GM10266 (cell line): ENCODE data around the gene SLC13A3.

Experiments used
- DNase-seq: peaks from one replicate; pipeline ENCODE4 v3.0.0; 2012; ENCODE audit errors: extremely low spot score
- TF ChIP-seq, protein P1 (sequence below): IDR thresholded peaks from 2 replicates; pipeline ENCODE4 v1.5.1; 2012; ENCODE audit warnings: mild to moderate bottlenecking, low read depth; ENCODE audit not compliant: control insufficient read depth, insufficient read depth; ENCODE audit errors: missing control alignments

SLC13A3 gene

DNA sequence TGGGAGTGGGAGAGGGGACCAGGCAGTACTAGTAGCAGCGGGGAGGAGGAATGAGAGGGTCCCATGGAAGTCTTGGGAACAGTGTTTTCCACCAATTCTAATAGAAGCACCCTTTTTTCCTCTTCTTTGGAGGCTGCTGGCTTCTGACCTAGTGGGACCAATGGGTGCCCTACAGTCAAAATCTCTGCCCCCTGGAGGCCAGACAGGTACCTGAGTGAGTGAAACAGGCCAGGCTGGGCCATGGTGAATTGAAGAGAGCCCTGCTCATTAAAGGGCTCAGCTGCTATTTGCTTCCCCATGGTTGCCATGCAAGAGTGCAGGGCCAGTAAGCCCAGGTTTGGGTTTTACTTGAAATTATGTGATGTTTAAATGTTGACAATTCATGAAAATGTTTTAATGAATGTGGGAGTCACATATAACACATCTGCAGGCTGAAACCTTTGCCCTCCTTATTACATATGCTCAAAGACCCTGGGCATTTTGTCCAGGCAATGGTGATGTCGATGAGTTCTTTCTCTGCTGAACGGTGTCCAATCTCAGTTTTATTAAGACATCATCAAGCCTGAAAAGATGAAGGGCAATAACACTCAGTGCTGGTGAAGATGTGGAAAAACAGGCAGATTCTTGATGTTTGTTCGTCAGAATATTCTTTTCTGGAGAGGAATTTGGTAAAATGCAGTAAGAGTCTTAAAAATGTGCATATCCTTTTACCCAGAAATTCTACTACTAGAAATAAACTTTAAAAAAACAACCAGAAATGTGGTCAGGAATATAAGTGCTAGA, 58.5 kb downstream of the SLC13A3 start:
- TF ChIP-seq, protein P1, sequence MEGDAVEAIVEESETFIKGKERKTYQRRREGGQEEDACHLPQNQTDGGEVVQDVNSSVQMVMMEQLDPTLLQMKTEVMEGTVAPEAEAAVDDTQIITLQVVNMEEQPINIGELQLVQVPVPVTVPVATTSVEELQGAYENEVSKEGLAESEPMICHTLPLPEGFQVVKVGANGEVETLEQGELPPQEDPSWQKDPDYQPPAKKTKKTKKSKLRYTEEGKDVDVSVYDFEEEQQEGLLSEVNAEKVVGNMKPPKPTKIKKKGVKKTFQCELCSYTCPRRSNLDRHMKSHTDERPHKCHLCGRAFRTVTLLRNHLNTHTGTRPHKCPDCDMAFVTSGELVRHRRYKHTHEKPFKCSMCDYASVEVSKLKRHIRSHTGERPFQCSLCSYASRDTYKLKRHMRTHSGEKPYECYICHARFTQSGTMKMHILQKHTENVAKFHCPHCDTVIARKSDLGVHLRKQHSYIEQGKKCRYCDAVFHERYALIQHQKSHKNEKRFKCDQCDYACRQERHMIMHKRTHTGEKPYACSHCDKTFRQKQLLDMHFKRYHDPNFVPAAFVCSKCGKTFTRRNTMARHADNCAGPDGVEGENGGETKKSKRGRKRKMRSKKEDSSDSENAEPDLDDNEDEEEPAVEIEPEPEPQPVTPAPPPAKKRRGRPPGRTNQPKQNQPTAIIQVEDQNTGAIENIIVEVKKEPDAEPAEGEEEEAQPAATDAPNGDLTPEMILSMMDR = no peak
- peak; percentile 20 for DNase-seq

DNA sequence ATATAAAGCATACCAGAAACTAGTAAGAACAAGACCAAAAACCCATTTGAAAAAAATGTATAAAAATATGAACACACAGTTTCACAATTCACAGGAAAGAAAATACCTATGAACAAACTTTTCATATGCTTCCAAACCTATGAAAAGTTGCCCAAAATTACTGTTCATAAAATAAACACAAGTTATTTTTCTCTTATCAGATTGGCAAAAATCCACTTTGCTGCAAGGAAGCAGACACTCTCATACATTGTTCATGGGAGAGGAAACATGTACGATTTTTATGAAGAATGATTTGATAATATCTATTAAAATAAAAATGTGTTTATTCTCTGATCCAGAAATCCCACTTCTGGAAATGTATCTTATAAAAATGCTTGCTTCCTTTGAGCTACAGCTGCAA, 60.8 kb downstream of the SLC13A3 start:
- TF ChIP-seq, protein P1 = no peak
- no peak for DNase-seq

DNA sequence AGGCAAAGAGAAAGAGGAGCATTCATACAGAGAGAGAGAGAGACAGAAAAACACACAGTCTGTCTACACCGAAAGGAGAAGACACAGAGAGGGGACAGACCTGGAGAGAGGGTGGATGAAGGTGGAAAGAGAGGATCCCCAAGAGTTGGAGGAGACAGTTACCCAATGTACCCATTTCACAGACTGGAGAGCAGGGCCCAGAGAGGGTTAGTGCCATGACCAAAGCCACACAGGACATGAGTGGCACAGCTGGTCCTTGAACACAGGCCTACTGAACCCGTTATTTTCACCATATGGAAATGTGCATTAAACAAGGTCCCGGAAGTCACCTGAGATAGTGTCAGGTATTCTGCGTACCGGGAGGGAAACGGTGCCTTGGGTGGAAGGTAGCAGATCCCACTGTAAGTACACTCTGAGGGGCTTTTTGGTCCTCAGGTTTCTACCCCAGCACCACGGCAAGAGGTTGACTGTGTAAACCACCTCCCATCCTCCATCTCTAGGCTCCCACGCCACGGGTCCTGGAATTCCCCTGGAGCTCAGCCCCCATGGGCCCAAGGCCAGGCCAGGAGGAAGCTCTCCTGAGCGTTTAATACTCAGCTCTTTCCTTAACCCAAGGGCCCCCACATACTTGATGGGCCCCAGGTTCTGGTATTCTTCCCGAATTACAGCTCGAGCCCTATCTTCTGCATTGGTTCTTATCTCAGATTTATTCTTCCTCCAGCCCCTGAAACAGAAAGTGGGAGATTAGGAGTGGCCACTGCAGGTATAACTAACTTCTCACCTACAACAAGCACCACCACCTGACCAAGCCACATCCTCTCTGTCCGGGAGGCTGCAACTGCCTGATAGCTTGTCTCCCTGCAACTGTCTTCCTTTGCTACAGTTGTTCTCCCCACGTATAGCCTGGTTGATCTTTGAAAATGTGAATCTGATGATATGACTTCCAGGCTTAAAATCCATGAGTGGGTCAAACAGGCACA, 62.4 kb downstream of the SLC13A3 start:
- peak; percentile 39 for DNase-seq
- TF ChIP-seq, protein P1 = no peak

DNA sequence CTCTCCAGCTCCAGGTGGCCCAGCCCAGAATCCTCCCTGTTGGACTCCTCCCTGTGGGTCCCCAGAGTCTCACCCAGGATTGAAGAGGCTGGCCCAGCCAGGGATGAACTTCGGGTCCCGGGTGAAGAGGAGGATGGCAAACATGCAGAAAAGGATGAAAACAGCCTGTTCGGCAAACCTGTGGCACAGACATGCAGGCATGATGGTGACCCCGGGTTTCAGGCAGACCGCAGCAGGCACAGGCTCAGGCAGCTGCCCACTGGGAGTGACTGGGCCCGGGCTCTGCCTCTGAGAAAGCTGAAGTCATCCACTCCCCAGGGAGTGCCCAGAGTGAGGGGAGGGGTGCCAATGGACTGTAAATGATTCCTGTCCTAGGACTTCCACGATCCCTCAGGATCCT, 63.3 kb downstream of the SLC13A3 start:
- TF ChIP-seq, protein P1 = no peak
- no peak for DNase-seq

DNA sequence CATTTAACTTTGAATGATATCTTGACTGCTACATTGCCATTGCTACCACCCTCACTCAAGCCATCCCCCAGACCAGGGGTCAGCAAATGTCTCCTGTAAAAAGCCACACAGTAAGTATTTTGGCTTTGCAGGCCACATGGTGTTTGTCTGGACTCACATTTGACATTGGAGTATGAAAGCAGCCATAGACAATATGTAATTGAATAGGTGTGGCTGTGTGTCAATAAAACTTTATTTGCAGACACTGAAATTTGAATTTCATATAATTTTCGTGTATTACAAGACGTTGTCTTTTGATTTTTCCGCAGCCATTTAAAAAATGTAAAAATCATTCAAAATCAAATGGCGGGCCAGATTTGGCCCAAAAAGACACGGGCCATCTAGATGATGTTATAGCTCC, 64.5 kb downstream of the SLC13A3 start:
- TF ChIP-seq, protein P1 = no peak
- no peak for DNase-seq

DNA sequence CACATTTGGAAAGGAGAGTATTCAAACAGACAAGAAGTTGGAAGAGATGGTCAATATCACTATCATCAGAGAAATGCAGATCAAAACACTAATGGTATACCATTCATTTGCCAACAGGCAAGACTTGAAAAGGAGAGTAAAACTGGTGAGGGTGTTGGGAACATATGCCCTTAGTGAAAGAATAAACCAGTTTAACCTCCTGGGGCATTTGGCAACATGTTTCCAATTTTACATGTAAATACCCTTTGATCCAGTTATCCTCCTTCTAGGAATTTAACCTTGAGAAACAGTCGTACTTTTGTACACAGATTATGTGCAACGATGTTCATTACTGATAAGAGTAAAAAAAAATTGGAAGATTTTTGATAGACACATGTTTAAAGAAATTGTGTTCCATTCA, 66.8 kb downstream of the SLC13A3 start:
- TF ChIP-seq, protein P1 = no peak
- no peak for DNase-seq
